Measurements from ENCODE around the gene RAMP1. TPM values are rescaled to one million over a fixed set of nuclear protein-coding genes. Genes with fewer than 3 reads are reported as not detected.

Gene RAMP1
- polyA plus RNA-seq, 1 donor from 2014 or later: 25.5 TPM

GRCh38 chr2:237884681-237885080 is 25.3 kb downstream of the RAMP1 start:
- Histone ChIP-seq H3K4me3 (ENCODE audit: low read length) (no peak overlapping the region), H3K36me3 (ENCODE audit: insufficient read depth, low read length) (no peaks in the 10 kb centered on the region), H3F3A (ENCODE audit: insufficient read depth, low read length, poor library complexity, severe bottlenecking) (no peaks in the 10 kb centered on the region), H3K27me3 (ENCODE audit: insufficient read depth, low read depth, low read length) (no peaks in the 10 kb centered on the region), H3K9me3 (ENCODE audit: low read length) (no peaks in the 10 kb centered on the region), H3K9ac (ENCODE audit: low read length) (no peak overlapping the region), H4K20me1 (ENCODE audit: insufficient read depth) (no peaks in the 10 kb centered on the region), H3K4me2 (ENCODE audit: low read length) (no peak overlapping the region), H3K27ac (ENCODE audit: low read length) (no peak overlapping the region), H2AFZ (ENCODE audit: low read depth, low read length) (no peak overlapping the region), H3K79me2 (replicated peaks; ENCODE audit: insufficient read depth, low read length) (no peaks in the 10 kb centered on the region), H3K9me2 (ENCODE audit: insufficient read depth, low read length) (no peaks in the 10 kb centered on the region)
- no peak for TF ChIP-seq SMC3 (conservative IDR thresholded peaks at IDR 0.05; ENCODE audit: poor library complexity)
- TF ChIP-seq TAF1 (IDR thresholded peaks at IDR 0.05; ENCODE audit: low read depth): no peak
- TF ChIP-seq REST (IDR thresholded peaks at IDR 0.05; ENCODE audit: borderline replicate concordance): no peak
- TF ChIP-seq EZH2 (IDR thresholded peaks at IDR 0.05; ENCODE audit: borderline replicate concordance, insufficient read depth, low read length, poor library complexity, severe bottlenecking): no peak
- no peak for TF ChIP-seq EP300 (conservative IDR thresholded peaks at IDR 0.05; ENCODE audit: poor library complexity, severe bottlenecking)
- TF ChIP-seq MXI1 (conservative IDR thresholded peaks at IDR 0.05; ENCODE audit: poor library complexity, severe bottlenecking): no peak
- no peak for TF ChIP-seq RAD21 (conservative IDR thresholded peaks at IDR 0.05)
- TF ChIP-seq CTCF (IDR thresholded peaks at IDR 0.05; ENCODE audit: poor library complexity, severe bottlenecking): no peak
- TF ChIP-seq POLR2AphosphoS5 (IDR thresholded peaks at IDR 0.05): no peak

- no peak overlapping the region for H2AFZ ChIP-seq (ENCODE audit: low read depth, low read length)
- TF ChIP-seq MXI1 (conservative IDR thresholded peaks at IDR 0.05; ENCODE audit: poor library complexity, severe bottlenecking) (no peak), CTCF (IDR thresholded peaks at IDR 0.05; ENCODE audit: poor library complexity, severe bottlenecking) (no peak), RAD21 (conservative IDR thresholded peaks at IDR 0.05) (no peak), EP300 (conservative IDR thresholded peaks at IDR 0.05; ENCODE audit: poor library complexity, severe bottlenecking) (no peak), REST (IDR thresholded peaks at IDR 0.05; ENCODE audit: borderline replicate concordance) (no peak), POLR2AphosphoS5 (IDR thresholded peaks at IDR 0.05) (no peak), EZH2 (IDR thresholded peaks at IDR 0.05; ENCODE audit: borderline replicate concordance, insufficient read depth, low read length, poor library complexity, severe bottlenecking) (no peak), SMC3 (conservative IDR thresholded peaks at IDR 0.05; ENCODE audit: poor library complexity) (no peak), TAF1 (IDR thresholded peaks at IDR 0.05; ENCODE audit: low read depth) (no peak)
- H3K36me3 ChIP-seq (ENCODE audit: insufficient read depth, low read length): no peaks in the 10 kb centered on the region
- H3F3A ChIP-seq (ENCODE audit: insufficient read depth, low read length, poor library complexity, severe bottlenecking): no peaks in the 10 kb centered on the region
- no peaks in the 10 kb centered on the region for H3K9me3 ChIP-seq (ENCODE audit: low read length)
- no peaks in the 10 kb centered on the region for H3K27me3 ChIP-seq (ENCODE audit: insufficient read depth, low read depth, low read length)
- no peaks in the 10 kb centered on the region for H4K20me1 ChIP-seq (ENCODE audit: insufficient read depth)
- no peak overlapping the region for H3K4me3 ChIP-seq (ENCODE audit: low read length)
- no peak overlapping the region for H3K9ac ChIP-seq (ENCODE audit: low read length)
- H3K4me2 ChIP-seq (ENCODE audit: low read length): no peak overlapping the region
- no peaks in the 10 kb centered on the region for H3K9me2 ChIP-seq (ENCODE audit: insufficient read depth, low read length)
- no peak overlapping the region for H3K27ac ChIP-seq (ENCODE audit: low read length)
- H3K79me2 ChIP-seq (replicated peaks; ENCODE audit: insufficient read depth, low read length): no peaks in the 10 kb centered on the region
These were observed 25.9 kb downstream of the RAMP1 start for GRCh38 chr2:237885111-237885930.
